Adrenal gland (tissue), 12 donors: Measurements from ENCODE around the gene ZSWIM5. TPM values are rescaled to one million over a fixed set of nuclear protein-coding genes. Genes with fewer than 3 reads are reported as not detected.
"Not testable (repeated sequence)": the region's sequence is repeated elsewhere in the genome, so short reads cannot be mapped to it uniquely, and the experiment has no call there.

Source experiments
- DNase-seq, 7 donors: peaks; one replicate each; pipeline ENCODE4 v3.0.0-alpha.2; 2019 to 2020
- H3K27ac ChIP-seq, 5 donors: fragments of 200-600 bp; sonication (generic) in 4 of 5; 1 replicate in 3 of 5; 2 replicates in 2 of 5; pipeline versions ENCODE4 v1.5.1 to v1.8.0; 2016 to 2020; ENCODE audit warnings: mild to moderate bottlenecking in 1 of 5
- H3K27me3 ChIP-seq: fragments of 200-600 bp; 2 replicates; pipeline ENCODE4 v1.8.0; 2021
- H3K36me3 ChIP-seq, 2 donors: fragments of 200-600 bp; replicated peaks in 1 of 2; 1 replicate in 1 of 2; 2 replicates in 1 of 2; pipeline versions ENCODE4 v1.5.1 to v1.8.0; 2018 to 2022
- H3K4me1 ChIP-seq, 2 donors: fragments of 200-600 bp; replicated peaks in 1 of 2; 1 replicate in 1 of 2; 2 replicates in 1 of 2; pipeline versions ENCODE4 v1.5.1 to v1.8.0; 2018 to 2021
- H3K4me3 ChIP-seq, 4 donors: fragments of 200-600 bp; sonication (generic) in 3 of 4; one replicate each; pipeline ENCODE4 v1.5.1; 2016 to 2018
- H3K9me3 ChIP-seq, 3 donors: fragments of 200-600 bp; sonication (generic) in 1 of 3; replicated peaks in 1 of 3; 1 replicate in 2 of 3; 2 replicates in 1 of 3; pipeline versions ENCODE4 v1.5.1 to v1.8.0; 2016 to 2021
- POLR2A ChIP-seq, 2 donors: fragments of 450-650 bp; IDR thresholded peaks; one replicate each; pipeline ENCODE4 v1.6.1; 2017; ENCODE audit warnings: antibody characterized with exemption in 2 of 2, mild to moderate bottlenecking in 2 of 2, moderate library complexity in 1 of 2
- WGBS, 4 donors: extraction: QIAGEN DNeasy Blood & Tissue Kit in 2 of 4; methylation state at CpG; one replicate each; pipeline versions ENCODE4 v1.1.5 to v1.1.7; 2013 to 2017; 5-methylcytosine and 5-hydroxymethylcytosine counted together
- intact Hi-C, 2 donors: fragments of 100-400 bp; cut with DNase I; formaldehyde crosslinking; loops; one replicate each; pipeline versions ENCODE4 v1.14.1 to v1.15.0; 2022 to 2023
- polyA plus RNA-seq, 3 donors: library from polyadenylated mRNA; stranded (reverse); fragments of 200-250 nt in 2 of 3; fragments of 350-450 nt in 1 of 3; fragmentation: Illumina TruSeq in 1 of 3; extraction: RNeasy Lipid Tissue Mini Kit (QIAGEN cat#74804) in 1 of 3; gene quantifications; one replicate each; pipeline ENCODE4 v1.2.3, GENCODE V29; 2013 to 2014
- total RNA-seq, 9 donors: library from RNA; depleted of rRNA in 4 of 9; stranded (reverse); fragments of >200 nt in 4 of 9; fragments of 120-200 nt in 1 of 9; fragmentation: NEBNext Ultra II Directional in 1 of 9; extraction: Animal tissue kit (Norgen Biotek cat#: 25700) in 1 of 9; gene quantifications; one replicate each; pipeline versions ENCODE4 v1.1.0 to v1.2.4, GENCODE V29; 2013 to 2023
- TF ChIP-seq, protein P1 (sequence below), 6 experiments: fragments of 450-650 bp in 4 of 6; fragments of 200-600 bp in 2 of 6; sonication (generic) in 1 of 6; IDR thresholded peaks; 1 replicate in 5 of 6; 2 replicates in 1 of 6; pipeline versions ENCODE4 v1.5.1 to v1.8.0; 2016 to 2021; ENCODE audit warnings: antibody characterized with exemption in 6 of 6, mild to moderate bottlenecking in 2 of 6, moderate library complexity in 1 of 6
- donor health status: healthy with polysubstance abuse.
- donor health status: Bipolar disorder and iron deficiency.
- donor health status: DM: yes; HTN: yes; CAD: no.
- donor health status: DM: no; HTN: no; CAD: no.
- donor health status: DM: no; HTN: no; CAD: no.
- donor health status: DM: yes; HTN: yes; CAD: no.

Gene ZSWIM5
- total and polyA plus RNA-seq, 12 donors: 5.0 to 34.0 (median 18.7) TPM

DNA sequence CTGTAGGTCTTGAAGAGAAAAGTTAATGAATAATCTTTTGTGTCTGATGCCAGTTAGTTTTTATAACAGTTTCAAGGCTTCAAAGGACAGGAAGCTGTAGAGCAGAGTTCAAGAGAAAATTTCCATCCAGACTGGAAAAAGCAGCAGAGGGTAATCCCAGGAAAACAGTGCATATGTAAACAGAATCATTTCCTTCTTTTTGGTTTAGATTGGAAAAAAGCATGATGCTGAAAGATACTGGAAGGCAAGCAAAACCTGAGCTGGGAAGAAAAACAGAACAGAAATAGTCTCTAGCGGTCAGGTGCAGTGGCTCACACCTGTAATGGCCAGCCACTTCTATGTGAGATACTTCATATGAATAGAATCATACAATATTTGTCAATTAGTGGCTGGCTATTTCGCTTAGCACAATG lies 71.9 kb downstream of the ZSWIM5 start:
- Histone ChIP-seq H3K36me3 (no peaks in the 10 kb centered on the region), H3K4me1 (peaks cover 0 to 8% of the 10 kb centered on the region in 2 donors), H3K27me3 (no peaks in the 10 kb centered on the region), H3K4me3 (no peak overlapping the region), H3K27ac (peak overlapping the region in 3 of 5 donors; percentile 0 to 57 (median 53)), H3K9me3 (no peaks in the 10 kb centered on the region)
- intact Hi-C loops: no loop called here
- 70 to 89% (median 79%) methylated on average over 2 of the region's 2 CpGs for WGBS, 4 donors
- DNase-seq: no peak
- TF ChIP-seq, protein P1, sequence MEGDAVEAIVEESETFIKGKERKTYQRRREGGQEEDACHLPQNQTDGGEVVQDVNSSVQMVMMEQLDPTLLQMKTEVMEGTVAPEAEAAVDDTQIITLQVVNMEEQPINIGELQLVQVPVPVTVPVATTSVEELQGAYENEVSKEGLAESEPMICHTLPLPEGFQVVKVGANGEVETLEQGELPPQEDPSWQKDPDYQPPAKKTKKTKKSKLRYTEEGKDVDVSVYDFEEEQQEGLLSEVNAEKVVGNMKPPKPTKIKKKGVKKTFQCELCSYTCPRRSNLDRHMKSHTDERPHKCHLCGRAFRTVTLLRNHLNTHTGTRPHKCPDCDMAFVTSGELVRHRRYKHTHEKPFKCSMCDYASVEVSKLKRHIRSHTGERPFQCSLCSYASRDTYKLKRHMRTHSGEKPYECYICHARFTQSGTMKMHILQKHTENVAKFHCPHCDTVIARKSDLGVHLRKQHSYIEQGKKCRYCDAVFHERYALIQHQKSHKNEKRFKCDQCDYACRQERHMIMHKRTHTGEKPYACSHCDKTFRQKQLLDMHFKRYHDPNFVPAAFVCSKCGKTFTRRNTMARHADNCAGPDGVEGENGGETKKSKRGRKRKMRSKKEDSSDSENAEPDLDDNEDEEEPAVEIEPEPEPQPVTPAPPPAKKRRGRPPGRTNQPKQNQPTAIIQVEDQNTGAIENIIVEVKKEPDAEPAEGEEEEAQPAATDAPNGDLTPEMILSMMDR (IDR thresholded peaks at IDR 0.05): no peak
- no peak for TF ChIP-seq POLR2A (IDR thresholded peaks at IDR 0.05)

DNA sequence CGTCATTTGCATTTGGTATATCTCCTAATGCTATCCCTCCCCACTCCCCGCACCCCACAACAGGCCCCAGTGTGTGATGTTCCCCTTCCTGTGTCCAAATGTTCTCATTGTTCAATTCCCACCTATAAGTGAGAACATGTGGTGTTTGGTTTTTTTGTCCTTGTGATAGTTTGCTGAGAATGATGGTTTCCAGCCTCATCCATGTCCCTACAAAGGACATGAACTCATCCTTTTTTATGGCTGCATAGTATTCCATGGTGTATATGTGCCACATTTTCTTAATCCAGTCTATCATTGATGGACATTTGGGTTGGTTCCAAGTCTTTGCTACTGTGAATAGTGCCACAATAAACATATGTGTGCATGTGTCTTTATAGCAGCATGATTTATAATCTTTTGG lies 73.7 kb downstream of the ZSWIM5 start:
- H3K27ac ChIP-seq, H3K4me1 ChIP-seq, DNase-seq, H3K4me3 ChIP-seq, H3K36me3 ChIP-seq, H3K27me3 ChIP-seq, intact Hi-C loops, H3K9me3 ChIP-seq: not testable (repeated sequence)
- 92 to 96% (median 94%) methylated on average over 2 of the region's 2 CpGs for WGBS, 4 donors

DNA sequence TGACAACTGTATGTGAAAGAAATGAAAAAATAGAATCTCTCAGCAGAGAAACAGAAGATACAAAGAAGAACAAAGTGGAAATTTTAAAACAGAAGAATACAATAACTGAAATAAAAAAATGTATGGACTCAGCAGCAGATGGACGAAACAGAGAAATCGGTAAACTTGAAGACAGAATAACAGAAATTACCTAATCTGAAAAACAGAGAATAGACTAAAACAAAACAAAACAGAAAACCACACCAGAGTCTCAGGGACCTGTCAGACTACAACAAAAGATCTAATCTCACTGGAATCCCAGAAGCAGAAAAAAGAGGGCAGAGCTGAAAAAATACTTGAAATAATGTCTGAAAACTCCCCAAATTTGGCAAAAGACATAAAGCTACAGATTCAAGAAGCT lies 83.0 kb downstream of the ZSWIM5 start:
- no peaks in the 10 kb centered on the region for H3K4me1 ChIP-seq
- WGBS, 4 donors: 87 to 97% (median 96%) methylated on average over 2 of the region's 2 CpGs
- no peak for DNase-seq
- H3K36me3 ChIP-seq: no peaks in the 10 kb centered on the region
- intact Hi-C loops: no loop called here
- no peak overlapping the region for H3K27ac ChIP-seq
- H3K4me3 ChIP-seq: no peak overlapping the region
- no peak for TF ChIP-seq POLR2A (IDR thresholded peaks at IDR 0.05)
- TF ChIP-seq, protein P1 (IDR thresholded peaks at IDR 0.05): no peak
- H3K27me3 ChIP-seq: no peaks in the 10 kb centered on the region
- H3K9me3 ChIP-seq: peaks cover 0 to 5% (median 0%) of the 10 kb centered on the region in 3 donors

DNA sequence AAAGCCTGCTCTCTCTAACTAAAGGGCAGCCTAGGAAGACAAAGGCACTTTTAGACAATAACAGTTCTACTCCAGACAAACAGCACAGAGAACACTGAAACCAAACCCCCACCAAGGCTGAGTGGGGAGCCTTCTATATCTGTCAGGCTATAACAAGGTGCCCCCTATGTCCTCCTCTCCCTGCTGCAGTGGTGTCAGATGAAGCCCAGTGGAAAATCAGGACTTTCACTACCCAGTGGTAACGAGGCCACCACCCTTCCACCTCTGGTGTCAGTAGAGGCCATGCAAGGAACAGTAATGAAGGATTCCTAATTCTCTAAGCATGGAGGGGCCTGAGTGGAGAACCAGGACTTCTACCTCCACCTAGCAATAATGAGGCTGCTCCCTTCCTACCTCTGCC lies 83.7 kb downstream of the ZSWIM5 start:
- H3K27ac ChIP-seq: no peak overlapping the region
- no peaks in the 10 kb centered on the region for H3K27me3 ChIP-seq
- intact Hi-C loops: no loop called here
- no peak for TF ChIP-seq POLR2A (IDR thresholded peaks at IDR 0.05)
- TF ChIP-seq, protein P1 (IDR thresholded peaks at IDR 0.05): no peak
- H3K4me1 ChIP-seq: no peaks in the 10 kb centered on the region
- no peaks in the 10 kb centered on the region for H3K36me3 ChIP-seq
- H3K4me3 ChIP-seq: no peak overlapping the region
- peaks cover 0 to 5% (median 0%) of the 10 kb centered on the region in 3 donors for H3K9me3 ChIP-seq
- WGBS, 4 donors: 75 to 100% (median 90%) methylated on average over 1 of the region's 1 CpG
- no peak for DNase-seq

DNA sequence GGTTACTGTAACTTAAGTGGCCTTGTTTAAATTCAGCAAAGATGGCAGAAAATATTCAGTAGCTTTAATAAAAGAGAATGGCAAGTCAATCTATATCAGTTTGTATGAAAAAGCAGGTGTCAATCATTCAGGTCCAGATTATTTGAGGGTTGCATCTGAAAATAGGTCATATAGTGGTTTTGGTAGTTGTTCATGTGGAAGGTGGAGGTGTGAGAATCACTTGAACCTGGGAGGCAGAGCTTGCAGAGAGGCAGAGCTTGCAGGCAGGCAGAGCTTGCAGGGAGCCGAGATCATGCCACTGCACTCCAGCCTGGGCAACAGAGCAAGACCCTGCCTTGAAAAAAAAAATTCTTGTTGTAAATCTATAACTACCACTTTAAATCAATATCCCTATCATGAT lies 88.6 kb downstream of the ZSWIM5 start:
- no peak for DNase-seq
- TF ChIP-seq POLR2A (IDR thresholded peaks at IDR 0.05): no peak
- TF ChIP-seq, protein P1 (IDR thresholded peaks at IDR 0.05): no peak
- Histone ChIP-seq H3K27me3 (no peaks in the 10 kb centered on the region), H3K27ac (no peak overlapping the region), H3K9me3 (no peaks in the 10 kb centered on the region), H3K4me3 (no peak overlapping the region), H3K4me1 (peaks cover 0 to 15% of the 10 kb centered on the region in 2 donors), H3K36me3 (no peaks in the 10 kb centered on the region)
- intact Hi-C loops: no loop called here
- 89 to 100% (median 92%) methylated on average over 1 of the region's 1 CpG for WGBS, 4 donors
